ENCODE measurements around the gene IL17C. TPM values are rescaled to one million over a fixed set of nuclear protein-coding genes. Genes with fewer than 3 reads are reported as not detected.

Gene IL17C
- polyA plus RNA-seq, 1 of the 3 experiments (the other 2 are of a cell fraction): 0.07 TPM

GRCh38 chr16:88627531-88628411, 10.6 kb upstream of the IL17C start:
- Histone ChIP-seq H3K9me3 (no peaks in the 10 kb centered on the region), H3K36me3 (replicated peaks in 1 of 2; ENCODE audit: control insufficient read depth in 1 of 2, insufficient read depth in 2 of 2, low read length in 1 of 2) (peaks cover 12 to 66% of the 10 kb centered on the region in 2 experiments), H3F3A (replicated peaks; ENCODE audit: insufficient read depth) (peaks cover 3% of the 10 kb centered on the region), H2AFZ (ENCODE audit: low read depth) (no peak overlapping the region), H3K79me2 (ENCODE audit: insufficient read depth) (no peaks in the 10 kb centered on the region), H3K27ac (ENCODE audit: low read depth in 2 of 2, low read length in 1 of 2) (no peak overlapping the region), H3K4me2 (no peak overlapping the region), H3K9ac (no peak overlapping the region), H3K4me1 (ENCODE audit: control insufficient read depth in 1 of 2, insufficient read depth in 2 of 2, low read depth in 1 of 2, low read length in 1 of 2) (no peaks in the 10 kb centered on the region), H4K20me1 (ENCODE audit: insufficient read depth) (no peaks in the 10 kb centered on the region), H3K4me3 (ENCODE audit: low read depth in 2 of 2, low read length in 1 of 2) (no peak overlapping the region), H3K27me3 (ENCODE audit: insufficient read depth) (no peaks in the 10 kb centered on the region), H3K9me2 (no peaks in the 10 kb centered on the region)
- no peak for DNase-seq
- ChIA-PET CTCF (interaction anchor here (1.1 kb wide), 1 partner anchor 10 kb away, joined by 3 read pairs; no protein-coding TSS in a partner anchor), POLR2A (no interaction called here)
- TF ChIP-seq GABPA (IDR thresholded peaks at IDR 0.05; ENCODE audit: low read depth): no peak
- TF ChIP-seq RCOR1 (IDR thresholded peaks at IDR 0.05; ENCODE audit: low read length): no peak
- 95% methylated on average over 13 of the region's 27 CpGs for WGBS (ENCODE audit: low lambda C conversion rate)

- Histone ChIP-seq H3K79me2 (ENCODE audit: insufficient read depth) (no peaks in the 10 kb centered on the region), H3K4me1 (ENCODE audit: control insufficient read depth in 1 of 2, insufficient read depth in 2 of 2, low read depth in 1 of 2, low read length in 1 of 2) (no peaks in the 10 kb centered on the region), H3K9ac (no peak overlapping the region), H3K9me2 (no peaks in the 10 kb centered on the region), H3K4me3 (ENCODE audit: low read depth in 2 of 2, low read length in 1 of 2) (no peak overlapping the region), H3K27ac (ENCODE audit: low read depth in 2 of 2, low read length in 1 of 2) (no peak overlapping the region), H2AFZ (ENCODE audit: low read depth) (no peak overlapping the region), H3K9me3 (no peaks in the 10 kb centered on the region), H3K36me3 (replicated peaks in 1 of 2; ENCODE audit: control insufficient read depth in 1 of 2, insufficient read depth in 2 of 2, low read length in 1 of 2) (peaks cover 12 to 63% of the 10 kb centered on the region in 2 experiments), H3F3A (replicated peaks; ENCODE audit: insufficient read depth) (peaks cover 3% of the 10 kb centered on the region), H3K4me2 (no peak overlapping the region), H4K20me1 (ENCODE audit: insufficient read depth) (no peaks in the 10 kb centered on the region), H3K27me3 (ENCODE audit: insufficient read depth) (no peaks in the 10 kb centered on the region)
- ChIA-PET POLR2A (interaction anchor here (0.7 kb wide), 1 partner anchor 35 kb away, joined by 3 read pairs; the partner anchor contains the start of gene MVD), CTCF (no interaction called here)
- TF ChIP-seq TAF1 (IDR thresholded peaks at IDR 0.05; ENCODE audit: borderline replicate concordance, low read depth, low read length) (no peak), CTCF (IDR thresholded peaks at IDR 0.05) (peak; percentile 54), FOSL2 (IDR thresholded peaks at IDR 0.05; ENCODE audit: borderline replicate concordance, low read depth) (no peak), RAD21 (IDR thresholded peaks at IDR 0.05; ENCODE audit: low read length) (peak; percentile 23; the same call in 1 of the 2 replicates), EZH2phosphoT487 (IDR thresholded peaks at IDR 0.05; ENCODE audit: borderline replicate concordance, low read depth) (no peak)
- DNase-seq: peak; percentile 80
- WGBS (ENCODE audit: low lambda C conversion rate): 51% methylated on average over 4 of the region's 12 CpGs
Measured at GRCh38 chr16:88628512-88628974, 9.8 kb upstream of the IL17C start.

GRCh38 chr16:88629835-88630234, 8.5 kb upstream of the IL17C start:
- no peaks in the 10 kb centered on the region for H3K9me3 ChIP-seq
- H3F3A ChIP-seq (replicated peaks; ENCODE audit: insufficient read depth): peaks cover 3% of the 10 kb centered on the region
- ChIA-PET CTCF (interaction anchor here (0.6 to 1.1 kb wide), 3 partner anchors 27 to 1150 kb away, joined by 3 to 4 read pairs (median 3); no protein-coding TSS in a partner anchor), POLR2A (no interaction called here)
- H3K4me1 ChIP-seq (ENCODE audit: control insufficient read depth in 1 of 2, insufficient read depth in 2 of 2, low read depth in 1 of 2, low read length in 1 of 2): no peaks in the 10 kb centered on the region
- peaks cover 12 to 57% of the 10 kb centered on the region in 2 experiments for H3K36me3 ChIP-seq (replicated peaks in 1 of 2; ENCODE audit: control insufficient read depth in 1 of 2, insufficient read depth in 2 of 2, low read length in 1 of 2)
- no peaks in the 10 kb centered on the region for H4K20me1 ChIP-seq (ENCODE audit: insufficient read depth)
- no peak for DNase-seq
- H3K4me2 ChIP-seq: no peak overlapping the region
- H3K79me2 ChIP-seq (ENCODE audit: insufficient read depth): no peaks in the 10 kb centered on the region
- WGBS (ENCODE audit: low lambda C conversion rate): 84% methylated on average over 7 of the region's 9 CpGs
- no peak overlapping the region for H3K4me3 ChIP-seq (ENCODE audit: low read depth in 2 of 2, low read length in 1 of 2)
- H3K27me3 ChIP-seq (ENCODE audit: insufficient read depth): no peaks in the 10 kb centered on the region
- H3K9ac ChIP-seq: no peak overlapping the region
- no peak overlapping the region for H3K27ac ChIP-seq (ENCODE audit: low read depth in 2 of 2, low read length in 1 of 2)
- H3K9me2 ChIP-seq: no peaks in the 10 kb centered on the region
- H2AFZ ChIP-seq (ENCODE audit: low read depth): no peak overlapping the region
- TF ChIP-seq SIN3A (IDR thresholded peaks at IDR 0.05; ENCODE audit: borderline replicate concordance, low read depth, low read length) (no peak), PBX3 (IDR thresholded peaks at IDR 0.05) (no peak), MEF2A (IDR thresholded peaks at IDR 0.05; ENCODE audit: borderline replicate concordance, low read depth) (no peak), RCOR1 (IDR thresholded peaks at IDR 0.05; ENCODE audit: low read length) (no peak), IRF3 (IDR thresholded peaks at IDR 0.05; ENCODE audit: low read depth, low read length) (no peak), RFX5 (IDR thresholded peaks at IDR 0.05; ENCODE audit: low read length) (no peak), SMC3 (IDR thresholded peaks at IDR 0.05; ENCODE audit: low read depth, low read length) (no peak)

Measured in SK-N-SH (cell line).